HepG2 (cell line): ENCODE results near the gene IGFBP6. TPM values are rescaled to one million over a fixed set of nuclear protein-coding genes. Genes with fewer than 3 reads are reported as not detected.

Source experiments
- ATF6 ChIP-seq: sonication (generic); formaldehyde crosslinking; conservative IDR thresholded peaks from 2 replicates; pipeline ENCODE4 v1.4.0; 2020; ENCODE audit warnings: missing genetic modification reagents
- GFI1 ChIP-seq: sonication (generic); formaldehyde crosslinking; IDR thresholded peaks from 2 replicates; pipeline ENCODE4 v1.5.0; 2020; ENCODE audit warnings: missing genetic modification reagents, mild to moderate bottlenecking, borderline replicate concordance
- PHB2 ChIP-seq: fragments of 450-650 bp; IDR thresholded peaks from 2 replicates; pipeline ENCODE4 v1.6.1; 2018; ENCODE audit not compliant: partially characterized antibody
- POGZ ChIP-seq: sonication (generic); formaldehyde crosslinking; IDR thresholded peaks from 2 replicates; pipeline ENCODE4 v1.4.0; 2020; ENCODE audit warnings: mild to moderate bottlenecking, missing genetic modification reagents
- ZBTB40 ChIP-seq, 2 experiments: fragments of 450-650 bp in 1 of 2; sonication (generic) in 1 of 2; formaldehyde crosslinking in 1 of 2; IDR thresholded peaks; 2 replicates each; pipeline versions ENCODE4 v1.6.1 to v1.8.0; 2016 to 2022; ENCODE audit warnings: antibody characterized with exemption in 1 of 2, mild to moderate bottlenecking in 1 of 2, missing genetic modification reagents in 1 of 2
- ZNF704 ChIP-seq: sonication (generic); formaldehyde crosslinking; IDR thresholded peaks from 2 replicates; pipeline ENCODE4 v1.8.1; 2023; ENCODE audit warnings: mild to moderate bottlenecking, inconsistent platforms, moderate library complexity, missing genetic modification reagents, borderline replicate concordance
- polyA plus RNA-seq, 8 experiments: library from polyadenylated mRNA; depleted of rRNA in 3 of 8; stranded (reverse) in 7 of 8; unstranded in 1 of 8; fragments of >200 nt; fragmentation: Illumina TruSeq in 4 of 8; extraction: Trizol in 4 of 8; gene quantifications; 2 replicates each; pipeline versions ENCODE4 v1.2.1 to v1.2.3, GENCODE V29; 2011 to 2016; ENCODE audit warnings: low read depth in 4 of 8, missing spikeins in 1 of 8, mixed read lengths in 1 of 8; ENCODE audit not compliant: insufficient read depth in 1 of 8
- total RNA-seq, 5 experiments: library from RNA; depleted of rRNA; stranded (reverse); fragments of >200 nt; fragmentation: Illumina TruSeq; extraction: Trizol; gene quantifications; 2 replicates each; pipeline ENCODE4 v1.2.3, GENCODE V29; 2016; ENCODE audit warnings: low read depth in 1 of 5

IGFBP6 gene
- total and polyA plus RNA-seq, 2 of the 13 experiments (the other 11 are each of a cell fraction or from before 2014, with no cell fraction given), result 3.9 to 25.2 TPM

- TF ChIP-seq ATF6 (no peak), ZBTB40 (IDR thresholded peaks at IDR 0.05) (no peak), ZBTB40 (CRISPR knock-in tag; IDR thresholded peaks at IDR 0.05) (no peak), ZNF704 (no peak), POGZ (CRISPR knock-in tag) (no peak), PHB2 (no peak), GFI1 (CRISPR knock-in tag) (no peak)
- TF ChIP-seq, all 625 proteins: peak for 52
Measured at GRCh38 chr12:53054112-53054878, 43.2 kb upstream of the IGFBP6 start (continued).
